GM12872 (cell line): ENCODE results near the gene MFAP3.

Experiments
- CTCF ChIP-seq: IDR thresholded peaks from 3 replicates; pipeline ENCODE4 v1.5.1; 2011; ENCODE audit warnings: low read depth, mild to moderate bottlenecking, low read length, moderate library complexity; ENCODE audit not compliant: insufficient read depth

MFAP3 gene

GRCh38 chr5:154093142-154093532 lies 54.4 kb downstream of the MFAP3 start:
- TF ChIP-seq CTCF: no peak

GRCh38 chr5:154095904-154096303 lies 57.1 kb downstream of the MFAP3 start:
- no peak for TF ChIP-seq CTCF

DNA sequence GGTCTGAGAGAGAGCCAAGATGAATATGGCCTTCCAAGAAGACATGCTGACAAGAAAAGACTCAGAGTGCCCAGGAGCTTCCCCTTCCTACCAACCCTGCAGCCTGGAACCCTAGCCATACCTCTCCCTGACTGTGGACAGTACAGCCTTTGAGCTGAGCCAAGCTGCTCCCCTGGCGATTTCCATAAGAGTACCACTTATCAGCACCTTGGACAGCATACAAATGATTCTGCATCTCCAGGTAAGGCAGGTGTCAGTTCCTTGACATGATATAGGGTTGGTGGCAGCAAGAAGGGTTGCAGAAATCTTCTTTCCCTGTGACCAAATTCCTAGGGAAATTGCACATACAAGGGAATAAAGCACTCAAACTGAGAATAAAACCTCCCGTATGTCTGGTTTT lies 58.3 kb downstream of the MFAP3 start:
- no peak for TF ChIP-seq CTCF

DNA sequence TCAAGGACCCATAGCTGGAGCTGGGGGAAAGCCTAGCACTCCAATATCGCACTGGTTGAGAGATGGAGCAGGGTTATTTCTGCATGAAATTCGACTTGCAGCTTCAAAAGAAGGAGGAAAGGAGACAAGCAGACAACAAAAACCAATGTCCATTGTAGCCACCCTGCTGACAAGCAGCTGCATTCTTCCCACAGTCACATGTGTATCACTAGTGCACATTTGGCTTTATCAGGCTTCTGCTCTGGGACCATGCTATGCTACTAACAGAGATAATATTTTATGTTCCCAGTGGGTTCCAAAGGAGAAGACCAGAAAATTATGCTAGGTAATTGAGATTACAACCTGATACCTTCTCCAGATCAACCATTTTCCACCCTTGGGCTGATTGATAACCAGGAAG lies 59.7 kb downstream of the MFAP3 start:
- TF ChIP-seq CTCF: no peak

GRCh38 chr5:154101184-154101583 lies 62.4 kb downstream of the MFAP3 start:
- TF ChIP-seq CTCF: no peak

GRCh38 chr5:154103233-154103632 lies 64.5 kb downstream of the MFAP3 start:
- TF ChIP-seq CTCF: no peak
